ENCODE results near the gene OR2AG2. TPM values are rescaled to one million over a fixed set of nuclear protein-coding genes. Genes with fewer than 3 reads are reported as not detected.
A peak's percentile ranks its signal among the peaks of the same experiment; 100 is the strongest.

OR2AG2 gene
- total and polyA plus RNA-seq, 2 experiments from 2014 or later: 0.12 to 0.28 TPM

GRCh38 chr11:6778518-6778917, 6.7 kb upstream of the OR2AG2 start:
- H3K27ac ChIP-seq: no peak overlapping the region
- TF ChIP-seq CTCF (IDR thresholded peaks at IDR 0.05; ENCODE audit: low read depth, low read length): no peak
- DNase-seq (ENCODE audit: low read depth in 1 of 2, low spot score in 1 of 2): no peak
- H3K4me1 ChIP-seq (ENCODE audit: low read depth): no peaks in the 10 kb centered on the region
- no peaks in the 10 kb centered on the region for H3K9me3 ChIP-seq (ENCODE audit: low read depth)
- H3K27me3 ChIP-seq: no peaks in the 10 kb centered on the region
- no peak overlapping the region for H3K4me3 ChIP-seq
- H3K36me3 ChIP-seq: no peaks in the 10 kb centered on the region

- H3K36me3 ChIP-seq: no peaks in the 10 kb centered on the region
- peak; percentile 74 to 75 for DNase-seq (ENCODE audit: low read depth in 1 of 2, low spot score in 1 of 2)
- H3K9me3 ChIP-seq (ENCODE audit: low read depth): peaks cover 2% of the 10 kb centered on the region
- peak; percentile 76 for TF ChIP-seq CTCF (IDR thresholded peaks at IDR 0.05; ENCODE audit: low read depth, low read length)
- H3K4me1 ChIP-seq (ENCODE audit: low read depth): no peaks in the 10 kb centered on the region
- H3K27ac ChIP-seq: no peak overlapping the region
- no peaks in the 10 kb centered on the region for H3K27me3 ChIP-seq
- H3K4me3 ChIP-seq: no peak overlapping the region
Observed at GRCh38 chr11:6757373-6757967, 14.3 kb downstream of the OR2AG2 start.

- DNase-seq (ENCODE audit: low read depth in 1 of 2, low spot score in 1 of 2): no peak
- H3K9me3 ChIP-seq (ENCODE audit: low read depth): no peaks in the 10 kb centered on the region
- no peak overlapping the region for H3K4me3 ChIP-seq
- no peaks in the 10 kb centered on the region for H3K27me3 ChIP-seq
- no peaks in the 10 kb centered on the region for H3K36me3 ChIP-seq
- TF ChIP-seq CTCF (IDR thresholded peaks at IDR 0.05; ENCODE audit: low read depth, low read length): no peak
- no peaks in the 10 kb centered on the region for H3K4me1 ChIP-seq (ENCODE audit: low read depth)
- H3K27ac ChIP-seq: no peak overlapping the region
Observed at GRCh38 chr11:6755953-6756347, 15.8 kb downstream of the OR2AG2 start.

- no peaks in the 10 kb centered on the region for H3K9me3 ChIP-seq (ENCODE audit: low read depth)
- no peak overlapping the region for H3K4me3 ChIP-seq
- no peaks in the 10 kb centered on the region for H3K27me3 ChIP-seq
- H3K36me3 ChIP-seq: no peaks in the 10 kb centered on the region
- H3K4me1 ChIP-seq (ENCODE audit: low read depth): no peaks in the 10 kb centered on the region
- H3K27ac ChIP-seq: no peak overlapping the region
- peak; percentile 57 to 63 for DNase-seq (ENCODE audit: low read depth in 1 of 2, low spot score in 1 of 2)
- TF ChIP-seq CTCF (IDR thresholded peaks at IDR 0.05; ENCODE audit: low read depth, low read length): peak; percentile 94
Observed at GRCh38 chr11:6755303-6755952, 16.3 kb downstream of the OR2AG2 start.

GRCh38 chr11:6747097-6747668, 24.6 kb downstream of the OR2AG2 start:
- DNase-seq (ENCODE audit: low read depth in 1 of 2, low spot score in 1 of 2): no peak
- Histone ChIP-seq H3K27me3 (no peaks in the 10 kb centered on the region), H3K4me3 (no peak overlapping the region), H3K4me1 (ENCODE audit: low read depth) (no peaks in the 10 kb centered on the region), H3K9me3 (ENCODE audit: low read depth) (no peaks in the 10 kb centered on the region), H3K36me3 (no peaks in the 10 kb centered on the region), H3K27ac (no peak overlapping the region)
- TF ChIP-seq CTCF (IDR thresholded peaks at IDR 0.05; ENCODE audit: low read depth, low read length): no peak
